ENCODE results near the gene WSB1. TPM values are rescaled to one million over a fixed set of nuclear protein-coding genes. Genes with fewer than 3 reads are reported as not detected.

Gene WSB1
- total and polyA plus RNA-seq, 9 of the 15 experiments (the other 6 are each of a cell fraction or from before 2014, with no cell fraction given) = 22.8 to 229 (median 81.1) TPM

DNA sequence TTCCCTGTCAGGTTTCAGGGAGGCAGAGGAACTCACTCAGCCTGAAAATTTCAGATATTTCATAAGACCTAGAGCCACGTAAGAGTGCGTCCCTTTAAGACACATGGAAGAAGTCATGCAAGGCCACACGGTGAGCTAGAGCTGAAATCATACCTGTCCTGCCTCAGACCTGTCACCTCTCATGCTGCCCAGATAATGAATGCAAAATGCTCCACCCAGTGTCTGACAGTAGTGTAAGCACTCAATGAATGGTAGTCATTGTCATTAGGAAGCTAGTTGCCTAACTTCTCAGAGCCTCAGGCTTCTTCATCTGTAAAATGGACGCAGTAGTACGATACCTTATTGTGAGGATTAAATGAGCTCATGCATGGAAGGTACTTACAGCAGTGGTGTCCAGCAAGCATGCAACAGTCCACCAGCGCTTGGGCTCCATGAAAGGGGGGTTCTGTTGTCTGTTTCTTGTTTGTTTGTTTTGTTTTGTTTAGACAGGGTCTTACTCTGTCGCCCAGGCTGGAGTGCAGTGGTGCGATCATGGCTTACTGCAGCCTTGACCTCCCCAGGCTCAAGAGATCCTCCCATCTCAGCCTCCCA is 60.7 kb downstream of the WSB1 start (continued):
- no peak for TF ChIP-seq BHLHE40 (IDR thresholded peaks at IDR 0.05; ENCODE audit: low read length)
- peak; percentile 29; the same call in 1 of the 2 replicates for TF ChIP-seq NFIC (IDR thresholded peaks at IDR 0.05)
- TF ChIP-seq POLR2B (IDR thresholded peaks at IDR 0.05; ENCODE audit: low read depth, partially characterized antibody) = no peak
- TF ChIP-seq STAG1 (CRISPR knock-in tag; IDR thresholded peaks at IDR 0.05; ENCODE audit: borderline replicate concordance) = no peak
- TF ChIP-seq CBX1 (IDR thresholded peaks at IDR 0.05; ENCODE audit: low read depth) = peak; percentile 99; the same call in 1 of the 2 replicates
- no peak for TF ChIP-seq ELF2 (CRISPR knock-in tag; IDR thresholded peaks at IDR 0.05)
- 0 out of 2 replicates have a peak, but pooled peaks have one; percentile 17 for TF ChIP-seq FOXM1 (IDR thresholded peaks at IDR 0.05; ENCODE audit: low read depth)
- TF ChIP-seq FOXM1 (CRISPR knock-in tag; IDR thresholded peaks at IDR 0.05; ENCODE audit: low read depth) = no peak
- TF ChIP-seq HNRNPH1 (optimal IDR thresholded peaks at IDR 0.05; ENCODE audit: low read depth, low read length) = no peak
- TF ChIP-seq, protein P1, sequence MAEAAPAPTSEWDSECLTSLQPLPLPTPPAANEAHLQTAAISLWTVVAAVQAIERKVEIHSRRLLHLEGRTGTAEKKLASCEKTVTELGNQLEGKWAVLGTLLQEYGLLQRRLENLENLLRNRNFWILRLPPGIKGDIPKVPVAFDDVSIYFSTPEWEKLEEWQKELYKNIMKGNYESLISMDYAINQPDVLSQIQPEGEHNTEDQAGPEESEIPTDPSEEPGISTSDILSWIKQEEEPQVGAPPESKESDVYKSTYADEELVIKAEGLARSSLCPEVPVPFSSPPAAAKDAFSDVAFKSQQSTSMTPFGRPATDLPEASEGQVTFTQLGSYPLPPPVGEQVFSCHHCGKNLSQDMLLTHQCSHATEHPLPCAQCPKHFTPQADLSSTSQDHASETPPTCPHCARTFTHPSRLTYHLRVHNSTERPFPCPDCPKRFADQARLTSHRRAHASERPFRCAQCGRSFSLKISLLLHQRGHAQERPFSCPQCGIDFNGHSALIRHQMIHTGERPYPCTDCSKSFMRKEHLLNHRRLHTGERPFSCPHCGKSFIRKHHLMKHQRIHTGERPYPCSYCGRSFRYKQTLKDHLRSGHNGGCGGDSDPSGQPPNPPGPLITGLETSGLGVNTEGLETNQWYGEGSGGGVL (CRISPR knock-in tag; IDR thresholded peaks at IDR 0.05) = no peak
- peak; percentile 21; the same call in 1 of the 2 replicates for TF ChIP-seq ZNF24 (IDR thresholded peaks at IDR 0.05)
- no peak for TF ChIP-seq GABPA (tag; conservative IDR thresholded peaks at IDR 0.05; ENCODE audit: low read depth)
- TF ChIP-seq, protein P2, sequence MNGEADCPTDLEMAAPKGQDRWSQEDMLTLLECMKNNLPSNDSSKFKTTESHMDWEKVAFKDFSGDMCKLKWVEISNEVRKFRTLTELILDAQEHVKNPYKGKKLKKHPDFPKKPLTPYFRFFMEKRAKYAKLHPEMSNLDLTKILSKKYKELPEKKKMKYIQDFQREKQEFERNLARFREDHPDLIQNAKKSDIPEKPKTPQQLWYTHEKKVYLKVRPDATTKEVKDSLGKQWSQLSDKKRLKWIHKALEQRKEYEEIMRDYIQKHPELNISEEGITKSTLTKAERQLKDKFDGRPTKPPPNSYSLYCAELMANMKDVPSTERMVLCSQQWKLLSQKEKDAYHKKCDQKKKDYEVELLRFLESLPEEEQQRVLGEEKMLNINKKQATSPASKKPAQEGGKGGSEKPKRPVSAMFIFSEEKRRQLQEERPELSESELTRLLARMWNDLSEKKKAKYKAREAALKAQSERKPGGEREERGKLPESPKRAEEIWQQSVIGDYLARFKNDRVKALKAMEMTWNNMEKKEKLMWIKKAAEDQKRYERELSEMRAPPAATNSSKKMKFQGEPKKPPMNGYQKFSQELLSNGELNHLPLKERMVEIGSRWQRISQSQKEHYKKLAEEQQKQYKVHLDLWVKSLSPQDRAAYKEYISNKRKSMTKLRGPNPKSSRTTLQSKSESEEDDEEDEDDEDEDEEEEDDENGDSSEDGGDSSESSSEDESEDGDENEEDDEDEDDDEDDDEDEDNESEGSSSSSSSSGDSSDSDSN (IDR thresholded peaks at IDR 0.05; ENCODE audit: borderline replicate concordance in 1 of 2, low read depth in 2 of 2, low read length in 2 of 2) = no peak
- TF ChIP-seq ADNP (tag; IDR thresholded peaks at IDR 0.05) = peak; percentile 96
- no peak for TF ChIP-seq NONO (IDR thresholded peaks at IDR 0.05; ENCODE audit: low read depth in 2 of 2, low read length in 1 of 2)
- TF ChIP-seq ZNF431 (CRISPR knock-in tag; IDR thresholded peaks at IDR 0.05) = no peak
- no peak for TF ChIP-seq SMARCB1 (IDR thresholded peaks at IDR 0.05; ENCODE audit: insufficient read length, low read depth)
- no peak for TF ChIP-seq GTF2A2 (tag; IDR thresholded peaks at IDR 0.05)
- TF ChIP-seq NFE2 (IDR thresholded peaks at IDR 0.05; ENCODE audit: low read depth) = no peak
- TF ChIP-seq, protein P3, sequence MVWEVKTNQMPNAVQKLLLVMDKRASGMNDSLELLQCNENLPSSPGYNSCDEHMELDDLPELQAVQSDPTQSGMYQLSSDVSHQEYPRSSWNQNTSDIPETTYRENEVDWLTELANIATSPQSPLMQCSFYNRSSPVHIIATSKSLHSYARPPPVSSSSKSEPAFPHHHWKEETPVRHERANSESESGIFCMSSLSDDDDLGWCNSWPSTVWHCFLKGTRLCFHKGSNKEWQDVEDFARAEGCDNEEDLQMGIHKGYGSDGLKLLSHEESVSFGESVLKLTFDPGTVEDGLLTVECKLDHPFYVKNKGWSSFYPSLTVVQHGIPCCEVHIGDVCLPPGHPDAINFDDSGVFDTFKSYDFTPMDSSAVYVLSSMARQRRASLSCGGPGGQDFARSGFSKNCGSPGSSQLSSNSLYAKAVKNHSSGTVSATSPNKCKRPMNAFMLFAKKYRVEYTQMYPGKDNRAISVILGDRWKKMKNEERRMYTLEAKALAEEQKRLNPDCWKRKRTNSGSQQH (CRISPR knock-in tag; IDR thresholded peaks at IDR 0.05) = no peak
- TF ChIP-seq MAFF (IDR thresholded peaks at IDR 0.05; ENCODE audit: low read length) = no peak
- no peak for TF ChIP-seq ZNF785 (CRISPR knock-in tag; IDR thresholded peaks at IDR 0.05)
- no peak for TF ChIP-seq ZNF41 (CRISPR knock-in tag; conservative IDR thresholded peaks at IDR 0.05)
- no peak for TF ChIP-seq KDM4B (IDR thresholded peaks at IDR 0.05; ENCODE audit: borderline replicate concordance in 2 of 2, low read depth in 1 of 2)
- TF ChIP-seq HNRNPLL (IDR thresholded peaks at IDR 0.05; ENCODE audit: low read depth, low read length, poor library complexity, severe bottlenecking) = no peak
- TF ChIP-seq STAT5A (IDR thresholded peaks at IDR 0.05; ENCODE audit: borderline replicate concordance, low read length) = no peak
